ENCODE measurements around the gene SMOC1.

The SMOC1 gene

GRCh38 chr14:69943084-69943780 is 64.0 kb downstream of the SMOC1 start:
- DNase-seq, result no peak

GRCh38 chr14:69945347-69945746 is 66.1 kb downstream of the SMOC1 start:
- no peak for DNase-seq

GRCh38 chr14:69945912-69946311 is 66.7 kb downstream of the SMOC1 start:
- peak; percentile 5 for DNase-seq

- DNase-seq, result no peak
Observed at GRCh38 chr14:69948351-69948750, 69.1 kb downstream of the SMOC1 start.

- no peak for DNase-seq
Observed at GRCh38 chr14:69951263-69951662, 72.0 kb downstream of the SMOC1 start.

GRCh38 chr14:69951935-69952334 is 72.7 kb downstream of the SMOC1 start:
- DNase-seq, result no peak

- DNase-seq, result no peak
Observed at GRCh38 chr14:69953266-69953915, 74.2 kb downstream of the SMOC1 start.

- DNase-seq, result no peak
Observed at GRCh38 chr14:69955855-69956845, 76.9 kb downstream of the SMOC1 start.

- DNase-seq, result no peak
Observed at GRCh38 chr14:69956970-69957369, 77.8 kb downstream of the SMOC1 start.

- no peak for DNase-seq
Observed at GRCh38 chr14:69957986-69958385, 78.8 kb downstream of the SMOC1 start.

- no peak for DNase-seq
Observed at GRCh38 chr14:69959136-69959535, 79.9 kb downstream of the SMOC1 start.

GRCh38 chr14:69960296-69960695 is 81.1 kb downstream of the SMOC1 start:
- no peak for DNase-seq

- DNase-seq, result no peak
Observed at GRCh38 chr14:69963966-69964365, 84.8 kb downstream of the SMOC1 start.

GRCh38 chr14:69964841-69965240 is 85.6 kb downstream of the SMOC1 start:
- no peak for DNase-seq

GRCh38 chr14:69968132-69968531 is 88.9 kb downstream of the SMOC1 start:
- DNase-seq, result no peak

- DNase-seq, result no peak
Observed at GRCh38 chr14:69968681-69969080, 89.5 kb downstream of the SMOC1 start.

GRCh38 chr14:69972755-69973154 is 93.5 kb downstream of the SMOC1 start:
- no peak for DNase-seq

- DNase-seq, result no peak
Observed at GRCh38 chr14:69973846-69974245, 94.6 kb downstream of the SMOC1 start.

- DNase-seq, result no peak
Observed at GRCh38 chr14:69979882-69980281, 100.7 kb downstream of the SMOC1 start.

- no peak for DNase-seq
Observed at GRCh38 chr14:69980457-69981425, 101.5 kb downstream of the SMOC1 start.

- DNase-seq, result no peak
Observed at GRCh38 chr14:69982220-69982839, 103.1 kb downstream of the SMOC1 start.
